Prostate gland (tissue), 2 donors: ENCODE measurements around the gene GLRX.

ENCODE experiments used
- POLR2A ChIP-seq: fragments of 450-650 bp; IDR thresholded peaks from one replicate; pipeline ENCODE4 v1.6.1; 2016; ENCODE audit warnings: antibody characterized with exemption, mild to moderate bottlenecking
- POLR2AphosphoS5 ChIP-seq: sonication (generic); formaldehyde crosslinking; IDR thresholded peaks from one replicate; pipeline ENCODE4 v1.6.1; 2017; ENCODE audit warnings: antibody characterized with exemption
- TF ChIP-seq, protein P1 (sequence below), 4 experiments: fragments of 200-600 bp in 2 of 4; fragments of 450-650 bp in 2 of 4; sonication (generic) in 2 of 4; IDR thresholded peaks; 1 replicate in 3 of 4; 2 replicates in 1 of 4; pipeline ENCODE4 v1.5.1; 2016 to 2019; ENCODE audit warnings: antibody characterized with exemption in 4 of 4, mild to moderate bottlenecking in 2 of 4, moderate library complexity in 2 of 4

DNA sequence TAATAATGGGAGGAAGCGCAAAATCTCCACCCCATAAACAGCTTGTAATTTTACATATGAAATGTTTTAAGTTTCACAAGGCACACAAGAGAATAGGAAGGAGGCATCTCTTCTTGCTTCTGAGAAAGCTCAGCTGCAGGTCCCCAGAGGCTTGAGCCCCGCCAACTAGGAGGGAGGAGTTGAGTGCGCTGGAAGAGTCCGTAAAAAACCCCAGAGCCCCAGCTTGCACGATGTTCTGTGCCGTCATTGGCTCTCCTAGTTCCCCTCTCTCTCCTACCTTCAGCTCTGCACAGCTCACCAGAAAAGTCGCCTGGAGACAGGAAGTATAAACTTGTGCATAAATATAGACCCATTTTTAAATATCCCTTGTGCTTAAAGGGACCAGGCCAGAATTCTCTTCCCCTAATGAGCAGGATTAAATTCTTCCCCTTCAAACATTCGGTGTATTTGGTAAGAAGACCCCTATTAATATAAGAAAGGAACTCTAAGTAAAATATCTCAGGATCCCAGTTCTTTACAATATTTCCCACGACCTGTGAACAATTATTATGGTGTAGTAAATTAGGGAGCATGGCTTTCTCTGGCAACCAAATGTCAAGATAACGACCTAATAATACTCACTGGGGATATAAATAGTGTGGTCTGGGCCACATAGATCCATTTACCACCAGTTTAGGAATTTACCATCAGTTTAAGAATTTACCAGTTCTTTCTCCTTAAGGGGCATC, 13.7 kb downstream of the GLRX start:
- TF ChIP-seq, protein P1, sequence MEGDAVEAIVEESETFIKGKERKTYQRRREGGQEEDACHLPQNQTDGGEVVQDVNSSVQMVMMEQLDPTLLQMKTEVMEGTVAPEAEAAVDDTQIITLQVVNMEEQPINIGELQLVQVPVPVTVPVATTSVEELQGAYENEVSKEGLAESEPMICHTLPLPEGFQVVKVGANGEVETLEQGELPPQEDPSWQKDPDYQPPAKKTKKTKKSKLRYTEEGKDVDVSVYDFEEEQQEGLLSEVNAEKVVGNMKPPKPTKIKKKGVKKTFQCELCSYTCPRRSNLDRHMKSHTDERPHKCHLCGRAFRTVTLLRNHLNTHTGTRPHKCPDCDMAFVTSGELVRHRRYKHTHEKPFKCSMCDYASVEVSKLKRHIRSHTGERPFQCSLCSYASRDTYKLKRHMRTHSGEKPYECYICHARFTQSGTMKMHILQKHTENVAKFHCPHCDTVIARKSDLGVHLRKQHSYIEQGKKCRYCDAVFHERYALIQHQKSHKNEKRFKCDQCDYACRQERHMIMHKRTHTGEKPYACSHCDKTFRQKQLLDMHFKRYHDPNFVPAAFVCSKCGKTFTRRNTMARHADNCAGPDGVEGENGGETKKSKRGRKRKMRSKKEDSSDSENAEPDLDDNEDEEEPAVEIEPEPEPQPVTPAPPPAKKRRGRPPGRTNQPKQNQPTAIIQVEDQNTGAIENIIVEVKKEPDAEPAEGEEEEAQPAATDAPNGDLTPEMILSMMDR (IDR thresholded peaks at IDR 0.05), result no peak
- TF ChIP-seq POLR2A, result no peak
- peak; percentile 17 for TF ChIP-seq POLR2AphosphoS5
